H9 (cell line): ENCODE measurements around the gene MAPT. TPM values are rescaled to one million over a fixed set of nuclear protein-coding genes. Genes with fewer than 3 reads are reported as not detected.

Experiments
- DNase-seq: peaks from one replicate; pipeline ENCODE4 v3.0.0-alpha.2; 2017
- H2AFZ ChIP-seq: one replicate; pipeline ENCODE4 v1.6.1; 2013; ENCODE audit warnings: mild to moderate bottlenecking, low read length, control low read depth, moderate library complexity
- H2AK5ac ChIP-seq: 2 replicates; pipeline ENCODE4 v1.6.1; 2013; ENCODE audit warnings: low read length, control low read depth, mixed read lengths; ENCODE audit not compliant: insufficient read length
- H2BK120ac ChIP-seq: one replicate; pipeline ENCODE4 v1.6.1; 2013; ENCODE audit warnings: low read depth, mild to moderate bottlenecking, low read length, control low read depth, inconsistent platforms; ENCODE audit not compliant: poor library complexity, severe bottlenecking
- H2BK12ac ChIP-seq: 2 replicates; pipeline ENCODE4 v1.6.1; 2013; ENCODE audit warnings: low read length, control low read depth, mixed read lengths, low read depth; ENCODE audit not compliant: insufficient read length
- H2BK15ac ChIP-seq: 2 replicates; pipeline ENCODE4 v1.6.1; 2013; ENCODE audit warnings: low read depth, low read length, control low read depth
- H2BK20ac ChIP-seq: one replicate; pipeline ENCODE4 v1.6.1; 2013; ENCODE audit warnings: low read depth, mild to moderate bottlenecking, low read length, control low read depth, inconsistent platforms; ENCODE audit not compliant: poor library complexity, severe bottlenecking
- H2BK5ac ChIP-seq: 2 replicates; pipeline ENCODE4 v1.6.1; 2013; ENCODE audit warnings: low read length, control low read depth, mixed read lengths; ENCODE audit not compliant: insufficient read length
- H3K14ac ChIP-seq: 2 replicates; pipeline ENCODE4 v1.6.1; 2013; ENCODE audit warnings: low read length, control low read depth; ENCODE audit not compliant: insufficient read depth
- H3K18ac ChIP-seq: 2 replicates; pipeline ENCODE4 v1.6.1; 2013; ENCODE audit warnings: low read depth, mild to moderate bottlenecking, mixed read lengths, low read length, control low read depth; ENCODE audit not compliant: insufficient read length
- H3K23ac ChIP-seq: 2 replicates; pipeline ENCODE4 v1.6.1; 2013; ENCODE audit warnings: low read length, control low read depth, mixed read lengths, low read depth; ENCODE audit not compliant: insufficient read length
- H3K23me2 ChIP-seq: 2 replicates; pipeline ENCODE4 v1.6.1; 2013; ENCODE audit warnings: low read depth, mild to moderate bottlenecking, mixed read lengths, low read length, control low read depth; ENCODE audit not compliant: insufficient read length, poor library complexity, severe bottlenecking
- H3K27ac ChIP-seq: 2 replicates; pipeline ENCODE4 v1.5.1; 2013; ENCODE audit warnings: low read length, control low read depth, mixed read lengths, low read depth; ENCODE audit not compliant: insufficient read length
- H3K27me3 ChIP-seq: 2 replicates; pipeline ENCODE4 v1.6.1; 2013; ENCODE audit warnings: low read length, control low read depth, inconsistent platforms; ENCODE audit not compliant: insufficient read depth
- H3K4ac ChIP-seq: 2 replicates; pipeline ENCODE4 v1.6.1; 2013; ENCODE audit warnings: low read depth, mild to moderate bottlenecking, control low read depth, inconsistent platforms, low read length, moderate library complexity
- H3K4me1 ChIP-seq: 2 replicates; pipeline ENCODE4 v1.6.1; 2013; ENCODE audit warnings: low read length, control low read depth, inconsistent platforms; ENCODE audit not compliant: insufficient read depth
- H3K4me2 ChIP-seq: 2 replicates; pipeline ENCODE4 v1.6.1; 2013; ENCODE audit warnings: low read length, control low read depth, mixed read lengths; ENCODE audit not compliant: insufficient read length, insufficient read depth
- H3K56ac ChIP-seq: 2 replicates; pipeline ENCODE4 v1.6.1; 2013; ENCODE audit warnings: low read depth, mild to moderate bottlenecking, mixed read lengths, low read length, control low read depth; ENCODE audit not compliant: insufficient read length
- H3K79me1 ChIP-seq: 2 replicates; pipeline ENCODE4 v1.6.1; 2013; ENCODE audit warnings: low read depth, mild to moderate bottlenecking, moderate library complexity, low read length, control low read depth, inconsistent platforms; ENCODE audit not compliant: insufficient read depth, poor library complexity, severe bottlenecking
- H3K79me2 ChIP-seq: 2 replicates; pipeline ENCODE4 v1.6.1; 2013; ENCODE audit warnings: low read length, control low read depth, inconsistent platforms; ENCODE audit not compliant: insufficient read depth
- H3K9ac ChIP-seq: 2 replicates; pipeline ENCODE4 v1.6.1; 2013; ENCODE audit warnings: low read length, control low read depth, mixed read lengths; ENCODE audit not compliant: insufficient read length; ENCODE audit errors: extremely low read depth
- H3K9me3 ChIP-seq: one replicate; pipeline ENCODE4 v1.6.1; 2013; ENCODE audit warnings: low read depth, low read length, inconsistent platforms; ENCODE audit not compliant: control insufficient read depth
- H3T11ph ChIP-seq: one replicate; pipeline ENCODE4 v1.6.1; 2013; ENCODE audit warnings: mild to moderate bottlenecking, low read length, control low read depth, inconsistent platforms
- H4K20me1 ChIP-seq: one replicate; pipeline ENCODE4 v1.6.1; 2013; ENCODE audit not compliant: control insufficient read depth, insufficient read length, insufficient read depth
- H4K5ac ChIP-seq: 2 replicates; pipeline ENCODE4 v1.6.1; 2013; ENCODE audit warnings: low read depth, mild to moderate bottlenecking, mixed read lengths, low read length, control low read depth; ENCODE audit not compliant: insufficient read length
- H4K8ac ChIP-seq: replicated peaks from 2 replicates; pipeline ENCODE4 v1.6.1; 2013; ENCODE audit warnings: low read length, control low read depth, mixed read lengths, low read depth; ENCODE audit not compliant: insufficient read length
- H4K91ac ChIP-seq: 2 replicates; pipeline ENCODE4 v1.6.1; 2013; ENCODE audit warnings: low read depth, mild to moderate bottlenecking, moderate library complexity, mixed read lengths, low read length, control low read depth; ENCODE audit not compliant: insufficient read length
- H3K27ac Mint-ChIP-seq, 3 experiments: 2 replicates in 2 of 3; 3 replicates in 1 of 3; pipeline ENCODE4 v1.8.0; 2020 to 2021; ENCODE audit warnings: mixed read lengths in 3 of 3, mild to moderate bottlenecking in 1 of 3, moderate library complexity in 1 of 3
- H3K27me3 Mint-ChIP-seq: 2 replicates; pipeline ENCODE4 v1.8.0; 2021; ENCODE audit warnings: low read depth, mild to moderate bottlenecking, moderate library complexity, mixed read lengths
- H3K36me3 Mint-ChIP-seq, 3 experiments: 2 replicates in 2 of 3; 3 replicates in 1 of 3; pipeline ENCODE4 v1.8.0; 2020 to 2021; ENCODE audit warnings: low read depth in 3 of 3, mixed read lengths in 3 of 3; ENCODE audit not compliant: insufficient read depth in 1 of 3
- H3K4me1 Mint-ChIP-seq, 2 experiments: 2 replicates each; pipeline ENCODE4 v1.8.0; 2020; ENCODE audit warnings: mixed read lengths in 2 of 2
- H3K4me3 Mint-ChIP-seq, 2 experiments: 2 replicates in 1 of 2; 3 replicates in 1 of 2; pipeline ENCODE4 v1.8.0; 2020 to 2021; ENCODE audit warnings: mild to moderate bottlenecking in 2 of 2, mixed read lengths in 2 of 2, moderate library complexity in 1 of 2
- H3K9me3 Mint-ChIP-seq, 2 experiments: 2 replicates in 1 of 2; 3 replicates in 1 of 2; pipeline ENCODE4 v1.8.0; 2020; ENCODE audit warnings: mild to moderate bottlenecking in 2 of 2, mixed read lengths in 2 of 2, moderate library complexity in 1 of 2
- WGBS: extraction: QIAGEN DNeasy Blood & Tissue Kit; methylation state at CpG from one replicate; pipeline ENCODE4 v1.1.7; 2013; ENCODE audit warnings: missing lambda C conversion rate, low lambda C conversion rate, mixed read lengths; ENCODE audit not compliant: insufficient read length; ENCODE audit errors: extremely low coverage; 5-methylcytosine and 5-hydroxymethylcytosine counted together
- total RNA-seq: library from RNA; stranded (reverse); gene quantifications from 2 replicates; pipeline ENCODE4 v1.2.1, GENCODE V29; 2021
- TF ChIP-seq, protein P1 (sequence below): fragments of 200-600 bp; sonication (generic); conservative IDR thresholded peaks from 3 replicates; pipeline ENCODE4 v1.8.0; 2021; ENCODE audit warnings: antibody characterized with exemption, mild to moderate bottlenecking

Gene MAPT
- total RNA-seq, 1 experiment from 2014 or later = 1.6 TPM

DNA sequence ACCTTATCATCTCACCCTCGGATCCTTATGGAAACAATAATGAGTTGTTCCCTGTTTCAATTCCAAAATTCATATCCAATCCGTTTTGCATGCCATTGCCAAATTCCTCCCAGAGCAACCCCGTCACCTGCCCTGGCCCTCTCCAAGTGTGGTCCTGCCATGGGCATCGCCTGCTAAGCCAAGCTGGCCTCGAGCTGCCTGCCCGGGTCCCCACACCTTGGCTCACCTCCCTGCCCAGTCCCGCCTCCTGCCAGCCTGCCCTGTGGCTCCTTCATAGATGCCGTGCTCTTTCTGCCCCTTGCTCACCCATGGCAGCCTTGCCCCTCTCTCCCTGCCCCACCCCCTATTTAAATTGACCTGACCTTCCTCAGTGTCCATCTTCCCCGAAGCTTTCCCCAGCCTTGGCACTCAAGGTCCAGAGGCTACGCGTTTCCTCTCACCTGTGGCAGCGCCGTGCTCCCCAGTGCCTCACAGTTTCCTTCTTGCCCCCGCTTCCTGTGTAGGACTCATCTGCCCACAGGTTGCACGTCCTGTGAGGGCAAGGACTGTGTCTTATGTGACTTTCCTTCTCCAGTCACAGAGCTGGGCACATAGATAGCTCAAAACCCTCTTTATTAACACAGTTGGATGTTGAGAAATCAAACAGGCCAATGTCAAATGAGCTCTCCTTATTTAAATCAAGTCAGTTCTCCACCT lies 12.7 kb downstream of the MAPT start:
- H3K79me2 ChIP-seq = no peaks in the 10 kb centered on the region
- H3K27me3 ChIP-seq = no peaks in the 10 kb centered on the region
- H3K4ac ChIP-seq = no peak overlapping the region
- H4K5ac ChIP-seq = no peak overlapping the region
- H2BK5ac ChIP-seq = no peak overlapping the region
- H3K4me1 Mint-ChIP-seq = peaks cover 8 to 23% of the 10 kb centered on the region in 2 experiments
- no peak overlapping the region for H4K91ac ChIP-seq
- H2BK12ac ChIP-seq = no peak overlapping the region
- H2BK15ac ChIP-seq = no peak overlapping the region
- peaks cover 37% of the 10 kb centered on the region for H3K27me3 Mint-ChIP-seq
- H3K4me2 ChIP-seq = no peak overlapping the region
- DNase-seq = no peak
- no peaks in the 10 kb centered on the region; the same call in 1 of the 2 replicates for H3K4me1 ChIP-seq
- no peak overlapping the region for H3K56ac ChIP-seq
- H4K20me1 ChIP-seq = no peaks in the 10 kb centered on the region
- H2BK20ac ChIP-seq = no peak overlapping the region
- H3K18ac ChIP-seq = no peak overlapping the region
- H3K14ac ChIP-seq = no peak overlapping the region
- no peaks in the 10 kb centered on the region for H3K23me2 ChIP-seq
- H2BK120ac ChIP-seq = no peak overlapping the region
- H4K8ac ChIP-seq = no peak overlapping the region
- no peaks in the 10 kb centered on the region for H3K9me3 ChIP-seq
- no peaks in the 10 kb centered on the region for H3K79me1 ChIP-seq
- no CpG with 5 or more reads among the region's 15 CpGs for WGBS
- no peak overlapping the region for H3K9ac ChIP-seq
- no peak overlapping the region for H2AFZ ChIP-seq
- H2AK5ac ChIP-seq = no peak overlapping the region
- H3T11ph ChIP-seq = no peak overlapping the region
- H3K27ac ChIP-seq = no peak overlapping the region
- H3K27ac Mint-ChIP-seq = no peak overlapping the region; a peak in 1 of 7 replicates
- H3K9me3 Mint-ChIP-seq = peaks cover under 1 to 2% of the 10 kb centered on the region in 2 experiments
- H3K23ac ChIP-seq = no peak overlapping the region
- no peak overlapping the region for H3K4me3 Mint-ChIP-seq
- peaks cover 0 to 1% (median 1%) of the 10 kb centered on the region in 3 experiments; a peak in 1 of 7 replicates for H3K36me3 Mint-ChIP-seq
- TF ChIP-seq, protein P1, sequence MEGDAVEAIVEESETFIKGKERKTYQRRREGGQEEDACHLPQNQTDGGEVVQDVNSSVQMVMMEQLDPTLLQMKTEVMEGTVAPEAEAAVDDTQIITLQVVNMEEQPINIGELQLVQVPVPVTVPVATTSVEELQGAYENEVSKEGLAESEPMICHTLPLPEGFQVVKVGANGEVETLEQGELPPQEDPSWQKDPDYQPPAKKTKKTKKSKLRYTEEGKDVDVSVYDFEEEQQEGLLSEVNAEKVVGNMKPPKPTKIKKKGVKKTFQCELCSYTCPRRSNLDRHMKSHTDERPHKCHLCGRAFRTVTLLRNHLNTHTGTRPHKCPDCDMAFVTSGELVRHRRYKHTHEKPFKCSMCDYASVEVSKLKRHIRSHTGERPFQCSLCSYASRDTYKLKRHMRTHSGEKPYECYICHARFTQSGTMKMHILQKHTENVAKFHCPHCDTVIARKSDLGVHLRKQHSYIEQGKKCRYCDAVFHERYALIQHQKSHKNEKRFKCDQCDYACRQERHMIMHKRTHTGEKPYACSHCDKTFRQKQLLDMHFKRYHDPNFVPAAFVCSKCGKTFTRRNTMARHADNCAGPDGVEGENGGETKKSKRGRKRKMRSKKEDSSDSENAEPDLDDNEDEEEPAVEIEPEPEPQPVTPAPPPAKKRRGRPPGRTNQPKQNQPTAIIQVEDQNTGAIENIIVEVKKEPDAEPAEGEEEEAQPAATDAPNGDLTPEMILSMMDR = no peak
